SK-N-SH treated with all-trans-retinoic acid at 6 μM for 48 hours (cell line): ENCODE measurements around the gene ZNF423.

ENCODE experiments used
- ATAC-seq: fragments of 200-7000 bp; cut with Tn5 transposase; 3 replicates; pipeline ENCODE4 v1.9.1; 2020; ENCODE audit warnings: mild to moderate bottlenecking, moderate library complexity
- BACH2 ChIP-seq: fragments of 250-450 bp; sonication (Bioruptor Pico); IDR thresholded peaks from 2 replicates; pipeline ENCODE4 v1.9.0; 2021; ENCODE audit warnings: mild to moderate bottlenecking, borderline replicate concordance
- CSRNP3 ChIP-seq: fragments of 250-450 bp; sonication (Bioruptor Pico); IDR thresholded peaks from 2 replicates; pipeline ENCODE4 v1.5.1; 2021; ENCODE audit warnings: mild to moderate bottlenecking, moderate library complexity
- ESRRG ChIP-seq: fragments of 250-450 bp; sonication (Bioruptor Pico); IDR thresholded peaks from 2 replicates; pipeline ENCODE4 v1.6.1; 2021; ENCODE audit warnings: mild to moderate bottlenecking
- GLIS3 ChIP-seq: fragments of 250-450 bp; sonication (Bioruptor Pico); IDR thresholded peaks from 2 replicates; pipeline ENCODE4 v1.5.0; 2020; ENCODE audit warnings: mild to moderate bottlenecking, moderate library complexity
- ISL1 ChIP-seq: fragments of 250-450 bp; sonication (Bioruptor Pico); IDR thresholded peaks from 2 replicates; pipeline ENCODE4 v2.1.2; 2022; ENCODE audit warnings: mild to moderate bottlenecking, moderate library complexity
- POU6F1 ChIP-seq: fragments of 250-450 bp; sonication (Bioruptor Pico); IDR thresholded peaks from 2 replicates; pipeline ENCODE4 v1.8.0; 2021; ENCODE audit warnings: low read depth, mild to moderate bottlenecking, moderate library complexity, borderline replicate concordance
- PPARA ChIP-seq: fragments of 250-450 bp; sonication (Bioruptor Pico); IDR thresholded peaks from 2 replicates; pipeline ENCODE4 v1.5.0; 2020; ENCODE audit warnings: mild to moderate bottlenecking, borderline replicate concordance
- RARB ChIP-seq: fragments of 250-450 bp; sonication (Bioruptor Pico); IDR thresholded peaks from 2 replicates; pipeline ENCODE4 v1.8.0; 2021; ENCODE audit warnings: mild to moderate bottlenecking, moderate library complexity
- SNAI2 ChIP-seq: fragments of 250-450 bp; sonication (Bioruptor Pico); IDR thresholded peaks from 2 replicates; pipeline ENCODE4 v1.5.0; 2020; ENCODE audit warnings: mild to moderate bottlenecking, moderate library complexity
- TCF4 ChIP-seq: fragments of 250-450 bp; sonication (Bioruptor Pico); IDR thresholded peaks from 2 replicates; pipeline ENCODE4 v1.8.0; 2021; ENCODE audit warnings: mild to moderate bottlenecking, moderate library complexity, borderline replicate concordance
- TOX ChIP-seq: fragments of 250-450 bp; sonication (Bioruptor Pico); IDR thresholded peaks from 2 replicates; pipeline ENCODE4 v1.8.0; 2021; ENCODE audit warnings: mild to moderate bottlenecking, moderate library complexity, borderline replicate concordance
- TSHZ2 ChIP-seq: fragments of 250-450 bp; sonication (Bioruptor Pico); IDR thresholded peaks from 2 replicates; pipeline ENCODE4 v1.5.0; 2020; ENCODE audit warnings: mild to moderate bottlenecking, moderate library complexity
- ZC3H10 ChIP-seq: fragments of 250-450 bp; sonication (Bioruptor Pico); IDR thresholded peaks from 2 replicates; pipeline ENCODE4 v1.5.1; 2021; ENCODE audit warnings: mild to moderate bottlenecking, moderate library complexity
- ZFP3 ChIP-seq: fragments of 250-450 bp; sonication (Bioruptor Pico); IDR thresholded peaks from 2 replicates; pipeline ENCODE4 v1.5.0; 2020; ENCODE audit warnings: mild to moderate bottlenecking, moderate library complexity
- ZNF70 ChIP-seq: fragments of 450-650 bp; formaldehyde crosslinking; IDR thresholded peaks from 2 replicates; pipeline ENCODE4 v1.5.0; 2020; ENCODE audit warnings: mild to moderate bottlenecking, moderate library complexity
- ZNF8 ChIP-seq: fragments of 450-650 bp; formaldehyde crosslinking; IDR thresholded peaks from 2 replicates; pipeline ENCODE4 v1.5.0; 2020; ENCODE audit warnings: mild to moderate bottlenecking, moderate library complexity
- TF ChIP-seq, protein P1 (sequence below): fragments of 250-450 bp; sonication (Bioruptor Pico); IDR thresholded peaks from 2 replicates; pipeline ENCODE4 v1.5.1; 2020; ENCODE audit warnings: low read depth, mild to moderate bottlenecking, moderate library complexity

The ZNF423 gene

GRCh38 chr16:49664221-49665215, 191.4 kb downstream of the ZNF423 start:
- TF ChIP-seq POU6F1 (no peak), ZFP3 (CRISPR knock-in tag) (0 out of 2 replicates have a peak, but pooled peaks have one; percentile 18), TSHZ2 (CRISPR knock-in tag) (peak; percentile 31; the same call in 1 of the 2 replicates), ZNF70 (CRISPR knock-in tag) (peak; percentile 52), TCF4 (peak; percentile 52; the same call in 1 of the 2 replicates)
- TF ChIP-seq, all 23 proteins: peak for 4
- ATAC-seq: peak; percentile 45

- TF ChIP-seq POU6F1 (no peak), TSHZ2 (CRISPR knock-in tag) (peak; percentile 13; the same call in 1 of the 2 replicates), ISL1 (peak; percentile 57; the same call in 1 of the 2 replicates)
- no peak for ATAC-seq
Measured at GRCh38 chr16:49663081-49664065, 192.5 kb downstream of the ZNF423 start.

GRCh38 chr16:49662569-49662968, 193.3 kb downstream of the ZNF423 start:
- no peak for ATAC-seq
- TF ChIP-seq, protein P1, sequence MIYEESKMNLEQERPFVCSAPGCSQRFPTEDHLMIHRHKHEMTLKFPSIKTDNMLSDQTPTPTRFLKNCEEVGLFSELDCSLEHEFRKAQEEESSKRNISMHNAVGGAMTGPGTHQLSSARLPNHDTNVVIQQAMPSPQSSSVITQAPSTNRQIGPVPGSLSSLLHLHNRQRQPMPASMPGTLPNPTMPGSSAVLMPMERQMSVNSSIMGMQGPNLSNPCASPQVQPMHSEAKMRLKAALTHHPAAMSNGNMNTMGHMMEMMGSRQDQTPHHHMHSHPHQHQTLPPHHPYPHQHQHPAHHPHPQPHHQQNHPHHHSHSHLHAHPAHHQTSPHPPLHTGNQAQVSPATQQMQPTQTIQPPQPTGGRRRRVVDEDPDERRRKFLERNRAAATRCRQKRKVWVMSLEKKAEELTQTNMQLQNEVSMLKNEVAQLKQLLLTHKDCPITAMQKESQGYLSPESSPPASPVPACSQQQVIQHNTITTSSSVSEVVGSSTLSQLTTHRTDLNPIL (CRISPR knock-in tag): no peak
- TF ChIP-seq TSHZ2 (CRISPR knock-in tag): no peak
- no peak for TF ChIP-seq PPARA
- TF ChIP-seq TCF4: no peak
- TF ChIP-seq RARB (CRISPR knock-in tag): no peak
- no peak for TF ChIP-seq ZNF70 (CRISPR knock-in tag)
- no peak for TF ChIP-seq CSRNP3 (CRISPR knock-in tag)
- TF ChIP-seq ZNF8 (CRISPR knock-in tag): no peak
- no peak for TF ChIP-seq SNAI2 (CRISPR knock-in tag)
- TF ChIP-seq ESRRG (CRISPR knock-in tag): no peak
- no peak for TF ChIP-seq ZC3H10 (CRISPR knock-in tag)
- no peak for TF ChIP-seq BACH2 (CRISPR knock-in tag)
- TF ChIP-seq GLIS3: no peak
- no peak for TF ChIP-seq TOX (CRISPR knock-in tag)
